MM.1S (cell line): ENCODE measurements around the gene CCL17.
A peak's percentile ranks its signal among the peaks of the same experiment; 100 is the strongest.

Source experiments
- DNase-seq: peaks from one replicate; pipeline ENCODE4 v3.0.0-alpha.2; 2015
- H2AFZ ChIP-seq: fragments of 300-600 bp; sonication (generic); 2 replicates; pipeline ENCODE4 v1.6.0; 2016; ENCODE audit warnings: antibody characterized with exemption, low read length
- H3F3A ChIP-seq: fragments of 300-600 bp; sonication (generic); 2 replicates; pipeline ENCODE4 v1.6.1; 2016; ENCODE audit warnings: mild to moderate bottlenecking, antibody characterized with exemption, low read length, moderate library complexity, mixed read lengths; ENCODE audit not compliant: insufficient read depth
- H3K27ac ChIP-seq: fragments of 300-600 bp; sonication (generic); 2 replicates; pipeline ENCODE4 v1.5.1; 2016; ENCODE audit warnings: mild to moderate bottlenecking, low read length
- H3K27me3 ChIP-seq: fragments of 300-600 bp; sonication (generic); replicated peaks from 2 replicates; pipeline ENCODE4 v1.6.0; 2016; ENCODE audit warnings: low read length; ENCODE audit not compliant: insufficient read depth
- H3K36me3 ChIP-seq: fragments of 300-600 bp; sonication (generic); replicated peaks from 2 replicates; pipeline ENCODE4 v1.6.1; 2016; ENCODE audit warnings: mild to moderate bottlenecking, low read length, mixed read lengths; ENCODE audit not compliant: insufficient read depth
- H3K4me1 ChIP-seq: fragments of 300-600 bp; sonication (generic); 2 replicates; pipeline ENCODE4 v1.6.1; 2016; ENCODE audit warnings: low read length, mixed read lengths
- H3K4me2 ChIP-seq: fragments of 300-600 bp; sonication (generic); 2 replicates; pipeline ENCODE4 v1.6.0; 2016; ENCODE audit warnings: low read depth, low read length
- H3K4me3 ChIP-seq: fragments of 300-600 bp; sonication (generic); 2 replicates; pipeline ENCODE4 v1.5.1; 2016; ENCODE audit warnings: low read length, mixed read lengths
- H3K79me2 ChIP-seq: fragments of 300-600 bp; sonication (generic); 2 replicates; pipeline ENCODE4 v1.6.1; 2016; ENCODE audit warnings: mixed run types, low read length, mixed read lengths
- H3K9ac ChIP-seq: fragments of 300-600 bp; sonication (generic); 2 replicates; pipeline ENCODE4 v1.6.1; 2016; ENCODE audit warnings: low read length, mixed read lengths
- H3K9me2 ChIP-seq: fragments of 300-600 bp; sonication (generic); replicated peaks from 2 replicates; pipeline ENCODE4 v1.6.1; 2016; ENCODE audit warnings: mild to moderate bottlenecking, low read length, mixed read lengths; ENCODE audit not compliant: insufficient read depth
- H3K9me3 ChIP-seq: fragments of 300-600 bp; sonication (generic); replicated peaks from 2 replicates; pipeline ENCODE4 v1.6.1; 2016; ENCODE audit warnings: mild to moderate bottlenecking, low read length, mixed read lengths; ENCODE audit not compliant: insufficient read depth
- H4K20me1 ChIP-seq: fragments of 300-600 bp; sonication (generic); 2 replicates; pipeline ENCODE4 v1.6.1; 2016; ENCODE audit warnings: mild to moderate bottlenecking, low read length, moderate library complexity, mixed read lengths; ENCODE audit not compliant: insufficient read depth
- CTCF ChIP-seq: fragments of 300-600 bp; sonication (generic); IDR thresholded peaks from 2 replicates; pipeline ENCODE4 v1.5.1; 2016; ENCODE audit warnings: antibody characterized with exemption, low read length, mixed read lengths
- EZH2 ChIP-seq: fragments of 300-600 bp; sonication (generic); optimal IDR thresholded peaks from 2 replicates; pipeline ENCODE3; 2017; ENCODE audit warnings: low read depth, mild to moderate bottlenecking, antibody characterized with exemption, low read length, mixed read lengths
- EZH2phosphoT487 ChIP-seq: fragments of 300-600 bp; sonication (generic); IDR thresholded peaks from 2 replicates; pipeline ENCODE4 v1.6.1; 2018; ENCODE audit warnings: antibody characterized with exemption, low read length

The CCL17 gene

GRCh38 chr16:57447186-57447962, 42.8 kb downstream of the CCL17 start, which contains the start of the genes CIAPIN1 and COQ9:
CIAPIN1 (minus strand) TSS chr16:57447385; CDS start chr16:57440928, 6,457 bp downstream.
COQ9 (plus strand) TSS chr16:57447479; CDS start chr16:57447506, 27 bp downstream.
- Histone ChIP-seq H3K27ac (peak within 1 kb of the TSS; percentile 64), H3K9ac (peak within 1 kb of the TSS; percentile 99), H3K4me1 (peaks cover 8% of the 10 kb centered on the region; the same call in 1 of the 2 replicates), H4K20me1 (no peaks in the 10 kb centered on the region), H3K9me3 (no peaks in the 10 kb centered on the region), H3K27me3 (no peaks in the 10 kb centered on the region), H3F3A (no peaks in the 10 kb centered on the region), H3K36me3 (0 out of 2 replicates have a peak, but pooled peaks cover 4% of the 10 kb centered on the region), H3K4me2 (peak within 1 kb of the TSS; percentile 93), H3K9me2 (no peaks in the 10 kb centered on the region), H3K4me3 (peak within 1 kb of the TSS; percentile 95), H3K79me2 (peaks cover 69% of the 10 kb centered on the region), H2AFZ (peak within 1 kb of the TSS; percentile 92)
- DNase-seq: peak; percentile 95
- TF ChIP-seq EZH2: no peak
- no peak for TF ChIP-seq CTCF
- TF ChIP-seq EZH2phosphoT487: no peak

- no peak overlapping the region for H3K9ac ChIP-seq
- no peaks in the 10 kb centered on the region for H3K9me3 ChIP-seq
- DNase-seq: no peak
- H3F3A ChIP-seq: no peaks in the 10 kb centered on the region
- H3K4me1 ChIP-seq: peaks cover 3% of the 10 kb centered on the region; the same call in 1 of the 2 replicates
- peaks cover 12% of the 10 kb centered on the region; the same call in 1 of the 2 replicates for H3K36me3 ChIP-seq
- no peaks in the 10 kb centered on the region for H4K20me1 ChIP-seq
- H3K9me2 ChIP-seq: no peaks in the 10 kb centered on the region
- H3K27me3 ChIP-seq: no peaks in the 10 kb centered on the region
- TF ChIP-seq CTCF: no peak
- TF ChIP-seq EZH2: no peak
- no peak for TF ChIP-seq EZH2phosphoT487
- H2AFZ ChIP-seq: no peak overlapping the region
- H3K27ac ChIP-seq: no peak overlapping the region
- no peak overlapping the region for H3K4me2 ChIP-seq
- H3K79me2 ChIP-seq: peaks cover 25% of the 10 kb centered on the region
- no peak overlapping the region for H3K4me3 ChIP-seq
These were observed 47.5 kb downstream of the CCL17 start for GRCh38 chr16:57452021-57452420.

GRCh38 chr16:57462209-57462977, 57.8 kb downstream of the CCL17 start, which contains the start of gene POLR2C:
POLR2C (plus strand) TSS chr16:57462679; CDS start chr16:57462725, 46 bp downstream.
- H3K27ac ChIP-seq: no peak within 1 kb of the TSS
- H3K4me3 ChIP-seq: peak within 1 kb of the TSS; percentile 97
- H3K27me3 ChIP-seq: no peaks in the 10 kb centered on the region
- no peaks in the 10 kb centered on the region for H3K9me2 ChIP-seq
- H4K20me1 ChIP-seq: no peaks in the 10 kb centered on the region
- H3K79me2 ChIP-seq: peaks cover 25% of the 10 kb centered on the region
- H2AFZ ChIP-seq: no peak within 1 kb of the TSS
- peak within 1 kb of the TSS; percentile 97 for H3K4me2 ChIP-seq
- DNase-seq: peak; percentile 90
- peak within 1 kb of the TSS; percentile 74 for H3K9ac ChIP-seq
- TF ChIP-seq EZH2 (no peak), CTCF (peak; percentile 92), EZH2phosphoT487 (no peak)
- H3K9me3 ChIP-seq: no peaks in the 10 kb centered on the region
- peaks cover 5% of the 10 kb centered on the region for H3K4me1 ChIP-seq
- peaks cover 9% of the 10 kb centered on the region; the same call in 1 of the 2 replicates for H3K36me3 ChIP-seq
- H3F3A ChIP-seq: peaks cover 9% of the 10 kb centered on the region; the same call in 1 of the 2 replicates
